K562 treated with DMSO at 1 percent for 24 hours (cell line): Measurements from ENCODE around the gene HADHB. TPM values are rescaled to one million over a fixed set of nuclear protein-coding genes. Genes with fewer than 3 reads are reported as not detected.

Experiments
- total RNA-seq: library from RNA; unstranded; fragments of 300-600 nt; gene quantifications from 2 replicates; pipeline ENCODE4 v1.2.3, GENCODE V29; 2022; ENCODE audit warnings: low read depth; ENCODE audit not compliant: insufficient read depth

HADHB gene
- total RNA-seq: 61.8 and 74.8 TPM in 2 replicates

GRCh38 chr2:26244309-26245230 lies at the start of gene HADHB, which contains the start of gene HADHA:
Gene HADHB, plus strand, starts transcription at chr2:26244939. Its CDS starts 9,316 bp downstream, at chr2:26254255.
Gene HADHA, minus strand, starts transcription at chr2:26244632. Its CDS starts 36 bp downstream, at chr2:26244596.

Other genes with a start within 250 kb of the HADHB start
- 149 and 150 TPM in 2 replicates for gene RAB10, start 210.9 kb upstream of the HADHB start, total RNA-seq
- 6.8 and 8.5 TPM in 2 replicates for gene GAREM2, start 71.9 kb upstream of the HADHB start, total RNA-seq
- 192 and 207 TPM in 2 replicates for gene HADHA, start 307 bp upstream of the HADHB start, total RNA-seq
- gene SELENOI, start 101.2 kb downstream of the HADHB start, total RNA-seq: 6.4 and 6.7 TPM in 2 replicates
- 0.20 TPM in 1 of 2 replicates, not detected in the other for gene ADGRF3, start 101.8 kb downstream of the HADHB start, total RNA-seq
- gene DRC1, start 157.0 kb downstream of the HADHB start, total RNA-seq: not detected in 2 replicates
- gene OTOF, start 233.2 kb downstream of the HADHB start, total RNA-seq: not detected in 2 replicates